ENCODE measurements around the gene PGBD5.

- TF ChIP-seq CTCF (IDR thresholded peaks at IDR 0.05) (no peak), POLR2A (IDR thresholded peaks at IDR 0.05) (no peak)
Observed at GRCh38 chr1:230287674-230288315, 138.3 kb downstream of the PGBD5 start.
